GM19351 (cell line): Measurements from ENCODE around the gene ADAMTSL3.

Experiments
- ATAC-seq: cut with Tn5 transposase; IDR thresholded peaks from one replicate; pipeline ENCODE4 v1.9.1; 2021; ENCODE audit warnings: mild to moderate bottlenecking, moderate library complexity; ENCODE audit not compliant: unreplicated experiment

ADAMTSL3 gene

DNA sequence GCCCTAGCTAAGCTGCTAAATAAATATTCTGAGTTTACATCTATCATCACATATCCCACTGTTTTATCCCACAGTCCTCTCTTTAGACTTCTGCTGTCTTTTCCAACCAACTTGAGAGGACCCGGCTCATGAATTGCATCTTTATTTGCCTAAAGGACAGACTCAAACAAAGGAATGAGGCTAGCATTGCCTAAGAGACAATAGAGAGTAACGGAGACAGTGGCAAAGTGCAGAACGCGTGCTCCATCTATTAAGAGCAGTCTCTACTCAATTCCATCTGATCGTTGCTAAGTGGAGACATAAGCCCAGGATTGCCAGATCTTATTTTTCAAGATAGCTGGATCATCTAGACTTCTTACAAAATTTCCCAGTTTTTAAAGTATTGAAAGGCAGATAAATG is 2.3 kb downstream of the ADAMTSL3 start:
- ATAC-seq, result no peak

DNA sequence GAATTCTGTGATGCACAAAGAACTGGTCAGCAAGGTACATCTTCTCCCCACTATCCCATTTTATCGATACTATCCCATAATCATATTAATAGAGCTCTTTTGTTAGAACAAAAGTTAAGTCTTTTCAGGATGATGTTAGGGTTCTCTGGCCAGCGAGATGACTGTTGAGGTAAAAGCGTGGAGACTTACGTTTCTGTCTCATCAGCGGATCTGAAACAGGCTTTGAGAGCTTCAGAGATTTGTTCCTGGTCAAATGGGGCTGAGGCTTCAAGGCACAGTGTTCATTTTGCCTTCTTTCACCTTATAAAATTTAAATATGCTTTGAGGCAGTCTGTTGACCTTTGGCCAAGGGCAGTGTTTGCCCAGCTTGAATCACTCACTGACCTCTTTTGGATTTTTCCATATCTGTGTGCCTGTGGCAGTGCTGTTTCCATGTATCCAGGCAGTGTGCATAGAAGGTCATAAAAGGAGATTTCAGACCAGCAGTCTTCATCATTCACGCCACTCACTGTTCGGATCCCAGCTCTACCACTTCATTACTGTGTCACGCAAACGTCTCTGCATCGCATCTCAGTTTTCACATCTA is 3.1 kb downstream of the ADAMTSL3 start:
- ATAC-seq, result no peak

DNA sequence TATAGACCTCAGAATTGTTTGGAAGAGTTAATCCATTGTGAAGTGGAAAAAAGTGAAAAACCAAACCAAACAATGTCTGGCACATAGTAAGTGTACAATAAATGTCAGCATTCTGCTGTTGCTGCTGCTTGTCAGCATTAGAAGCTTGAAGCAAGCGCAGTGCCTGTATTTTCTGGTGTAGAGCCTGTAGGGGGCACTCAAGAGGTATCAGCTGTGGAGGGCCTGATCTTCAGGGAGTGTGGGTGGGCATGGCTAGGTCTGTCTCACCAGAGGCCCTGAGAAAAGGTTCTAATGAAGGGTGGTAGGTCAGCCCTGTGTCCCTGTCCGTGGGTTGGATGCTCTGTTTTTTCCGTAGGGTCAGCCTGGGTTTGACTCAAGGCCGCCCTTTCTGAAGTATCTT is 3.6 kb downstream of the ADAMTSL3 start:
- no peak for ATAC-seq

GRCh38 chr15:83658430-83659416 is 4.8 kb downstream of the ADAMTSL3 start:
- no peak for ATAC-seq

- ATAC-seq, result no peak
Observed at GRCh38 chr15:83659417-83659812, 5.5 kb downstream of the ADAMTSL3 start.

DNA sequence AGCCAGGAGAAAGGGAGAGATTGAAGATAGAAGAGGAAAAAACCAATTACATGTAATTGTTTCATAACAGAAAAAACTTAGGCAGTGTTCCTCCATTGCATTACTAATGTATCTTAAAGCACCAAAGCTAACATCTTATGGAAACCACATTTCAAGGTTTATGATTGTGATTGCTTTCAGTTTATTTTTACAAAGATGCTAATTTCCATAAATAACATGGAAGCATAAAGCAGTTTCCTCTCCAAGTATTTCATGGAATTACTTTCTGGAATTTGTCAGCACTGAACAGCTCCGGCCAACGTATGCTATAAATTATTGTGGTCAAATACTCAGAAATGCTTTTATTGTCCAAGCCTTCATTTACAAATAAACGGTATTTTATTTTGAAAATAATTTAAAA is 11.6 kb downstream of the ADAMTSL3 start:
- no peak for ATAC-seq

GRCh38 chr15:83670672-83671229 is 16.8 kb downstream of the ADAMTSL3 start:
- ATAC-seq, result no peak

GRCh38 chr15:83671603-83672002 is 17.7 kb downstream of the ADAMTSL3 start:
- ATAC-seq, result no peak

DNA sequence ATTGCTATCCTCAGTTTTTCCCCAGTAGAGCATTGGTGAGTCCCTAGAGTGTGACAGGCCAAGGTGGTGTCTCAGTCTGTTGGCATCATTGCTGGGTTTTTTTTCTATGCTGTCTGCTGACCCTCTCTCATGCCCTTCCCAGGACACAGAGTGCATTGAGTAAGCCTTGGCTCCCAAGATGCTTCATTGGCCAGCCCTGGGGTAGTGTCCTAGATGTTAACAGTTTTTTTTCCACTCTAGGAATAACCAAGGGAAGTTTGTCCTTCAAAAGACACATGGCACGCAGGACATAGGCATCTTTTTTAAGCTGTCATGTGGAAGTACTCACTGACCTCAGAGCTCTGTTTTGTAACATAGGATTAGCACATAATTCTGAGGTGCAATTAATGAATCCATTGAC is 19.5 kb downstream of the ADAMTSL3 start:
- no peak for ATAC-seq

DNA sequence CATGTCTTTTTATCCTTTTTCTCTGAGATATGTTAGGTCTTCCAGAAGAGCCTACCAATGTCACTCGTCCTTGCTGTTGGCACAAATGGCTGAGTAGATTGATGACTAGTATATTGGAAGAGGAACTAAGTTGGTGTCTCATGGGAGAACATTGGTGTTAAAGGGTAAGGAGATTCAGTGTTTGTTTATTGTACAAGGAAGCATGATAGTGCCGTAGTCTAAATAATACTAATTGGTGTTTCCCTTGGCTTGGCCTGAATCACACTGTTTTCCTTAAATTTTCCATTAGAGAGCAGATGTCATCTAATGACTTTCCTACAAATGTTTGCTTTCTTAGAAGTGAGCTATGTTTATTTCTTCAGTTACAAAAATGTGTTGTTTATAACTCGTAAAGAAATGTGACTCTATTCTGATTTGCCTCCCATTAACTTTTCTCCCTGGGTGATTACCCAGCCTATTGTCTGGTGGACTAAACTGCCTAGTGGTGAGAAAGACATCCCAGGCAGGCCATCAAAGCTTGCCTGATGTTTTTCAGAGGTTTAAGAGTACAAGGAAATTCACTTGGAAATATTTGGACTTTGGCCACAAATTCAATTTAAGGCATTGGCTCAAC is 28.7 kb downstream of the ADAMTSL3 start:
- ATAC-seq, result no peak

GRCh38 chr15:83685916-83686332 is 32.0 kb downstream of the ADAMTSL3 start:
- ATAC-seq, result no peak

DNA sequence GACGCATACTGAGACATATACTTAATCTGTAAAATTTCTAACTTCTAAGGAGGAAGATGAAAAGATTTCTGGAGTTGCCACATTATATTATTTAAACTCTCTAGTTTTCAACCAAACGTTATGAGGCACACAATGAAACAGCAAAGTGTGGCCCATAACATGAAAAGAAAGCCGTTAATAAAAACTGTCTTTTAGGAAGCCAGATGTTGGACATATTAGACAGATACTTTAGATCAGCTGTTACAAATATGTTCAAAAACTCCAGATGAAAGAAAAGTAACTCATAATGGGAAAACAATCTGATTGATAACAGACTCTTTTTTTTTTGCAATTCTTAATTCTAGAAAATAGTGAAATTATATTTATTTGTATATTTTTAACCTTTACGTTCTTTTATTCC is 34.3 kb downstream of the ADAMTSL3 start:
- no peak for ATAC-seq

DNA sequence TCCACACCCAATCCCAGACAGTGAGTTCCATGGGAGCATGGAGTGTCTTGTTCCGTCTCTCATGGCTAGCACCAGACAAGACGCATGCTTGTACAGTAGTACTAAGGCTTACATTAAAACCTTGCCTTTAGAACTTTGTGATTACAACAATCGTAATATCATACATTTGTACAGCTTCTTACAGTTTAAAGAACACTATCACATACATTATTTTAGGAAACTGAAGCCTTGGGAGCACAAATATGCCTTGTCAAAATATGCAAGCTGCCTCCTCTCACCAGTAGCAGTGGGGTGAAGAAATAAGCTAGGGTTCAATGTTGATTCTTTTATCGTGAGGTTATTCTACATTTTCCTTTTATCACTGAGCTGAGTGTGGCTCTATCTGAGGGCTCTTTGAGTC is 36.8 kb downstream of the ADAMTSL3 start:
- ATAC-seq, result no peak

- ATAC-seq, result no peak
Observed at GRCh38 chr15:83692746-83693581, 39.0 kb downstream of the ADAMTSL3 start.

- ATAC-seq, result no peak
Observed at GRCh38 chr15:83694015-83694414, 40.1 kb downstream of the ADAMTSL3 start.

GRCh38 chr15:83694536-83694935 is 40.6 kb downstream of the ADAMTSL3 start:
- ATAC-seq, result no peak

- ATAC-seq, result no peak
Observed at GRCh38 chr15:83695246-83695645, 41.3 kb downstream of the ADAMTSL3 start.

DNA sequence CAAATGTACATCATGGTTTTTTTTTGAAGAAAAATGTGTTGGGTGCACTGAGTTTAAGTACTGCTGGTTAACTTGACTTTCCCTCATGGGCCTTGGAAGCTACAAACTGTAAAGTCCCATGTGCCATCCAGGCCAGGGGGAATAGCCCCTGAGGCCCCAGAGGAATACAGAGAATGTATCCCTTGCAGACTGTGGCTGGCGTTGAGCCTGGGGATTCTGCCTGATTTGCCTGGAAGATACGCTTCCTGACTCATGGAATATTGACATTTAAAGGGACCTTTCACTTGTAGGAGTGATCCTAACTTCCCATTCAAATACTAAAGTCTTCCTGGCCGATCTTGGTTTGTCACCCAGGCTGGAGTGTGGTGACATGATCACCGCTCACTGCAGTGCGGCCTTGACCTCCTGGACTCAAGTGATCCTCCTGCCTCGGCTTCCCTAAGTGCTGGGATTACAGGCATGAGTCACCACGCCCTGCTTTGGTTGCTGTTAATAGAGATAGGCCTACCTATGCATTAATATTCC is 42.0 kb downstream of the ADAMTSL3 start:
- no peak for ATAC-seq

DNA sequence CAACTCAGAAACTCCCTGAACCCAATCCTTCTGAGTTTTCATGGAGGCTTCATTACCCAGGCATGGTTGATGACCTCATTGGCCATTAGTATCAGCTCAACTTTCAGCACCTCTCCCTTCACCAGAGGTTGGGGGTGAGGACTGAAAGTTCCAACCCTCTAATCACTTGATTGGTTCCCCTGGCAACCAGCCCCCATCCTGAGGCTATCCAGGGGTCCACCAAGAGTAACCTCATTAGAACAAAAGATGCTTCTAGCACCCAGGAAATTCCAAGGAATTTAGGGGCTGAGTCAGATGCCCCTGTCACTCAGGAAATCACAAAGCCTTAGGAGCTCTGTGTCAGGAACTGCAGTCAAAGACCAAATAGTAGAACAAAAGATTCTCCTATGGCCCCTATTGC is 43.8 kb downstream of the ADAMTSL3 start:
- no peak for ATAC-seq

DNA sequence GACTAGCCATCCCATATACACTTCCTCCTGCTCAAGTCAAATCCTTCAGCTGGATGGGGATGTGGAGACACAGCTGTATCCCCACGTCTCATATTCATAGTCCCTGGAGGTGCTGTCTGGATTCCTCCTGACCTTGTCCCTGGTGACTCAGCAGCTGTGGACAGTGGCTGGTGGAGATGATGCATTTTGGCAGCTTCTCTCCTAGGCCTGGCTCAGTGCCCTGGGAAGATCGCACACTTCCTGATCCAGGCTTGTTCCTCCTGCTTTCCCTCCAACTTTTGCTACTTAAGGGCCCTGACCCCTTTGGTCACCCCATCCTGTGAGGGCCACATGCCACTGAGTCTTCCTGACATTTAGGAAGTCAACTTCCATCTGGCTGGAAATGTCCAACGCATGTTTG is 44.4 kb downstream of the ADAMTSL3 start:
- ATAC-seq, result no peak
